ENCODE measurements around the gene ADGRL1. TPM values are rescaled to one million over a fixed set of nuclear protein-coding genes. Genes with fewer than 3 reads are reported as not detected.
"Not testable (repeated sequence)": the region's sequence is repeated elsewhere in the genome, so short reads cannot be mapped to it uniquely, and the experiment has no call there.

ADGRL1 gene
- total RNA-seq, result 5.4 and 7.3 TPM in 2 replicates
- 8.3 and 9.0 TPM in 2 replicates for polyA plus RNA-seq
- polyA plus RNA-seq (2011; cell fraction: cytosol; rRNA removed), result 2.9 and 3.6 TPM in 2 replicates
- 12.1 and 14.1 TPM in 2 replicates for polyA plus RNA-seq (2011; cell fraction: nucleus; rRNA removed)
- polyA plus RNA-seq (2012), result 3.2 and 5.6 TPM in 2 replicates
- polyA minus RNA-seq, result 12.1 and 24.4 TPM in 2 replicates
- polyA minus RNA-seq (2011; cell fraction: cytosol; rRNA and poly(A)+ RNA removed), result 8.3 TPM
- polyA minus RNA-seq (2011; cell fraction: nucleus; rRNA and poly(A)+ RNA removed), result 9.6 and 16.1 TPM in 2 replicates
- Bru-seq, nascent RNA, result percentile 29 among the genes with signal in this experiment
- percentile 46 among the genes with signal in this experiment for BruChase-seq, experiment 1, labeled RNA remaining after a 6-hour chase
- percentile 40 among the genes with signal in this experiment for BruChase-seq, experiment 2, labeled RNA remaining after a 2-hour chase
- long read RNA-seq, partial matches to known transcripts, result 0 of 2 reads
- long read RNA-seq, other reads (novel, unspliced or antisense), result 2 of 2 reads

DNA sequence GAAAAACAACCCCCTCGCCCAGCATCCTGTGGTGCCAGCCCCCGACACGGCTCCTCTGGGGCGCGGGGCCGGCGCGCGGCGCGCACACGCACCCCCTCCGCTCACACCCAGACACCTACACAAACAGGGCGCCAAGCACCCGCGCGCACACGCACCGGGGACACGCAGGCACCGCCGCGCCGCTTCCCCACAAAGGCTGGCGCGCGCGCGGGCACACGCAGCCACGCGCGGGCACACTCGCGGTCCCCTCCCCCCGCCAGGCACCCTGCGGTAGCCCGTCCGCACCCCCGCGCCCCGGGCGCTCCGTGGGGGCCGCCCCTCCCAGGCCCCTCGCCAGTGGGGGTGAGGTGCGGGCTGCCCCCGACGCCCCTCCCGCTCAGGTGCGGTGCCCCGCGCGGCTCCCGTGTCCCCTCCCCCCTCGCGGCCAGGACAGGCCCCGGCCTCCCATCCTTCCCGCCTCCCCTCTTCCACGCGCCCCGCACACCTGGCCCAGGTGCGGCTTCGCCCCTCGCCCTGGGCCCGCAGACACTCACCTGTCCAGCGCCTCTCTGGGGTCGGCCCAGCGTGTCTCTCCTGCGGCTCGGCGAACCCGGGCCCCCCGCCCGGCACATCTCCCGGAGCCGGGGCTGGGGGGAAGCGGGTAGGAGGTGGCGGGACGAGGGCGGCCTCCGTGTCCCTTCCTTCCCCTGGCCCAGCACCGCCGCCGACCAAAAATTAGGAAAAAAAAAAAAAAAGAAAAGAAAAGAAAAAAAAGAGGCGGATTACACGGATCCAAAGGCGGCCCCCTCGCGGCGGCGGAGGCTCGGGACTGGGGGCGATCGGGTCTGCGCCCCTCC, at the start of gene ADGRL1:
TSS of gene ADGRL1 (minus strand) at position 718 of the 836 bp plus-strand sequence. CDS start 22,567 bp downstream, outside the sequence.
- dilution Hi-C loops (cut with MboI; ENCODE audit: extremely low pct_ligation_motif_present, low sequenced_read_pairs); H3K79me2 ChIP-seq (ENCODE audit: control insufficient read depth, insufficient read depth, low read length); H3K9me1 ChIP-seq (replicated peaks; ENCODE audit: control insufficient read depth, extremely low read depth, insufficient read depth, low read length); FAIRE-seq; H3K9ac ChIP-seq (replicated peaks; ENCODE audit: extremely low read depth, insufficient read depth, low read length); H3K9me3 ChIP-seq (replicated peaks; ENCODE audit: control insufficient read depth, insufficient read depth, low read length); H3K4me1 ChIP-seq (ENCODE audit: control insufficient read depth, extremely low read depth, insufficient read depth, low read length); H4K20me1 ChIP-seq (replicated peaks; ENCODE audit: control insufficient read depth, extremely low read depth, insufficient read depth, low read length); H3K36me3 ChIP-seq (ENCODE audit: control insufficient read depth in 2 of 2, extremely low read depth in 1 of 2, insufficient read depth in 2 of 2, low read length in 2 of 2); DNase-seq (ENCODE audit: low read depth, low spot score); POLR2A ChIA-PET; H3K27ac ChIP-seq (ENCODE audit: insufficient read depth, low read depth, low read length); BruUV-seq (replicated peaks): not testable (repeated sequence)
- peak within 1 kb of the TSS; percentile 42 to 55 (median 45) for H3K4me3 ChIP-seq (replicated peaks in 1 of 3; ENCODE audit: insufficient read depth in 1 of 3, low read depth in 1 of 3, low read length in 3 of 3)
- intact Hi-C loops (cut with micrococcal nuclease), result loop anchor here (5.0 kb wide), 1 partner anchor 82 kb away; no protein-coding TSS in a partner anchor
- peak; percentile 95 for TF ChIP-seq EZH2 (IDR thresholded peaks at IDR 0.05; ENCODE audit: borderline replicate concordance, low read depth, low read length, severe bottlenecking)
- peak within 1 kb of the TSS; percentile 93 for H2AFZ ChIP-seq (ENCODE audit: low read depth, low read length)
- peaks cover 19 to 27% of the 10 kb centered on the region in 2 experiments for H3K27me3 ChIP-seq (ENCODE audit: control insufficient read depth in 2 of 2, insufficient read depth in 2 of 2, low read length in 2 of 2)
- H3K4me2 ChIP-seq (ENCODE audit: insufficient read depth, low read length), result peak within 1 kb of the TSS; percentile 64
- CTCF ChIA-PET, result interaction anchor here (0.9 kb wide), 1 partner anchor 143 kb away, joined by 3 read pairs; no protein-coding TSS in a partner anchor

DNA sequence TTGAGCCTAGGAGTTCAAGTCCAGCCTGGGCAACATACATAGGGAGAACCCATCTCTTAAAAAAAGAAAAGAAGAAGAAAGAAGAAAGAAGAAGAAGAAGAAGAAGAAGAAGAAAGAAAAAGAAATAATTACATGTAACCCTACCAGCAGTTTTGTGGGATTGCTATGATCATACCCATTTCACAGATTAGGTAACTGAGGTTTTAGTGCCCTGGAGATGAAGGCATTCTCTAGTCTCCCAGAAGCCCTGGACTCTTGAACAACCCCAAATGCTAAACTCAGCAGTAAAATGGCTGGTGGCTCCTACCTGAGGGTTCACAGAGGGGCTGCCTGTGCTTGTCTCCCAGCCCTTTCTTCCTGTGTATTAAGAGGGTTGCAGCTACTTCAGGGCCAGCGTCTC, 49.3 kb upstream of the ADGRL1 start:
- H2AFZ ChIP-seq (ENCODE audit: low read depth, low read length); H3K9me3 ChIP-seq (replicated peaks; ENCODE audit: control insufficient read depth, insufficient read depth, low read length); CTCF ChIA-PET; intact Hi-C loops (cut with micrococcal nuclease); POLR2A ChIA-PET; H3K9ac ChIP-seq (replicated peaks; ENCODE audit: extremely low read depth, insufficient read depth, low read length); H3K4me1 ChIP-seq (ENCODE audit: control insufficient read depth, extremely low read depth, insufficient read depth, low read length); dilution Hi-C loops (cut with MboI; ENCODE audit: extremely low pct_ligation_motif_present, low sequenced_read_pairs); BruUV-seq (replicated peaks); H3K4me2 ChIP-seq (ENCODE audit: insufficient read depth, low read length); H3K27ac ChIP-seq (ENCODE audit: insufficient read depth, low read depth, low read length); H3K9me1 ChIP-seq (replicated peaks; ENCODE audit: control insufficient read depth, extremely low read depth, insufficient read depth, low read length); H3K36me3 ChIP-seq (ENCODE audit: control insufficient read depth in 2 of 2, extremely low read depth in 1 of 2, insufficient read depth in 2 of 2, low read length in 2 of 2); H4K20me1 ChIP-seq (replicated peaks; ENCODE audit: control insufficient read depth, extremely low read depth, insufficient read depth, low read length); H3K27me3 ChIP-seq (ENCODE audit: control insufficient read depth in 2 of 2, insufficient read depth in 2 of 2, low read length in 2 of 2); H3K79me2 ChIP-seq (ENCODE audit: control insufficient read depth, insufficient read depth, low read length); H3K4me3 ChIP-seq (replicated peaks in 1 of 3; ENCODE audit: insufficient read depth in 1 of 3, low read depth in 1 of 3, low read length in 3 of 3); DNase-seq (ENCODE audit: low read depth, low spot score); FAIRE-seq: not testable (repeated sequence)

DNA sequence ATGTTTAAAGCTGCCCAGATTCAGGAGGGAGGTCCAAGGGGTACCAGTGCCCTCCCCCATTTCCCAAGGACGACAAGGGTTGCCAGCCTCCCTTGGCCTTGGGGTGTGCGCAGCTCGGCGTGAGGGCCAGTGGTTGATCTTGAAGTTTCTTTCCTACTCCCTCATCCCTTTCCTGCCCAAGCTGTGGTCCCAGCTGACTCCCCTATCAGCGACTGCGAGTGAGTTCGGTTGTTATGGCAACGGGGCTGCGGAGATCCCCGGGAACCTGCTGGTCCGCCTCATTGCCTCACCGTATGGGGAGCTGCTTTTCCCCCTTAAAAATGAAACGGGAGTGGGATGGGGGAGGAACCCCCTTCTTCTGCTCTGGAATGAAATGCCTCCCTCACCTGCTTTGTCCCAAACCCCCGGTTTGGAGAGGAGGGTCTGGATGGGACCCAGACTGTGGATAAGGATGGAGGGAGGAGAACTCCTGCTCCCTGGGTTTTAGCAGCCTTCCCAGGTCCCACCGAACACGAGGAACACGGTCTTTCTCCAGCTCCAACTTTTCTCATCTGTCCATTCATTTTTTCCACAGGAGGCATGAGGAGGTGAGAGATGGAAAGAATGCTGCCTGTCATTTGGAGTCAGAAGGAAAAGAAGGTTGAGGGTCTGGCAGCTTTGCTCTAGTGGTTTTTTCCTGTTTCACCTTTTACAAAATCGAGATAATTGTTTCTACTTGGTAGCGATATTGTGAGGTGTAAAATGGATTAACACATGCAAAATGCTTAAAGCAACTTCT, 48.0 kb upstream of the ADGRL1 start:
- DNase-seq (ENCODE audit: low read depth, low spot score); dilution Hi-C loops (cut with MboI; ENCODE audit: extremely low pct_ligation_motif_present, low sequenced_read_pairs); H3K4me3 ChIP-seq (replicated peaks in 1 of 3; ENCODE audit: insufficient read depth in 1 of 3, low read depth in 1 of 3, low read length in 3 of 3); H4K20me1 ChIP-seq (replicated peaks; ENCODE audit: control insufficient read depth, extremely low read depth, insufficient read depth, low read length); CTCF ChIA-PET; H3K36me3 ChIP-seq (ENCODE audit: control insufficient read depth in 2 of 2, extremely low read depth in 1 of 2, insufficient read depth in 2 of 2, low read length in 2 of 2); H3K4me2 ChIP-seq (ENCODE audit: insufficient read depth, low read length); BruUV-seq (replicated peaks); intact Hi-C loops (cut with micrococcal nuclease); H3K4me1 ChIP-seq (ENCODE audit: control insufficient read depth, extremely low read depth, insufficient read depth, low read length); H3K79me2 ChIP-seq (ENCODE audit: control insufficient read depth, insufficient read depth, low read length); POLR2A ChIA-PET; H2AFZ ChIP-seq (ENCODE audit: low read depth, low read length); H3K27me3 ChIP-seq (ENCODE audit: control insufficient read depth in 2 of 2, insufficient read depth in 2 of 2, low read length in 2 of 2); H3K27ac ChIP-seq (ENCODE audit: insufficient read depth, low read depth, low read length); H3K9me1 ChIP-seq (replicated peaks; ENCODE audit: control insufficient read depth, extremely low read depth, insufficient read depth, low read length); H3K9ac ChIP-seq (replicated peaks; ENCODE audit: extremely low read depth, insufficient read depth, low read length); H3K9me3 ChIP-seq (replicated peaks; ENCODE audit: control insufficient read depth, insufficient read depth, low read length); FAIRE-seq: not testable (repeated sequence)
